AG08396 (cell line): ENCODE measurements around the gene CCNA1.

ENCODE experiments used
- DNase-seq: peaks from one replicate; pipeline ENCODE4 v3.0.0; 2012; ENCODE audit warnings: low spot score, mixed read lengths

The CCNA1 gene

DNA sequence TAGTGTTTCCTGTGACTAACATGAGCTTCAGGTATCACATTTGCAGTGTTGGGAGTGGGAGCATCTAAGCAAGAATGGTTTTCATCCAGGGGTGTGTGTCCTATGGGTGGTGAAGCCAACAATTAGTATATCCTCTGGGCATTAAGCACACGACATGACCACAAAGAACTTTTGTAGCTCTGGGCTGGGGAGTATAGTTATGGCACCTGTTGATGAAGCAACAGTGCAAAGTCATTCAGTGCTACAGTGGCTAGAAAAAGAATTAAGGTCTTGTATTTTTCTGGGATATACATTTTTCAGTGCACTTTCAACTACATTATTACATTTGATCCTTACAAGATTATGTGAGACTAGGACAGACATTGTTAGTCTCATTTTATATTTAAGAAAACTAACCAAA is 21.8 kb downstream of the CCNA1 start:
- no peak for DNase-seq

DNA sequence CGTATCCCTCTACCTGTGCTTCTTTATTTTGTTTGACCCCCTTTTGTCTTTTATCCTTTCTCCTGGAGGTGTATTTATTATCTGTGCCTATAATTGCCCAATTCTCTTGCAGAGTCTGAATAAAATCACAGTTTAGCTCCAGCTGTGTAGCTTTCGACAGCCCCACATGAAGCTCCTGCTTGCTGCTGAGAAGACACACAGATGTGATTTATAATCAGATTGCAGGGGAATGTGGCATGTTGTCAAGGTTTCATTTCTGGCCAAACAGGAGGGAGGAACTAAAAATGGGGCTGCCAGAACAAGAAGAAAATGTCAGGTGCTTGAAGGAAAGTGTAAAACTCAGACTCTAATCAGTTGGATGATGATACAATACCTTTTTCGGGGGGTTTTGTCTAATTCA is 22.7 kb downstream of the CCNA1 start:
- no peak for DNase-seq

DNA sequence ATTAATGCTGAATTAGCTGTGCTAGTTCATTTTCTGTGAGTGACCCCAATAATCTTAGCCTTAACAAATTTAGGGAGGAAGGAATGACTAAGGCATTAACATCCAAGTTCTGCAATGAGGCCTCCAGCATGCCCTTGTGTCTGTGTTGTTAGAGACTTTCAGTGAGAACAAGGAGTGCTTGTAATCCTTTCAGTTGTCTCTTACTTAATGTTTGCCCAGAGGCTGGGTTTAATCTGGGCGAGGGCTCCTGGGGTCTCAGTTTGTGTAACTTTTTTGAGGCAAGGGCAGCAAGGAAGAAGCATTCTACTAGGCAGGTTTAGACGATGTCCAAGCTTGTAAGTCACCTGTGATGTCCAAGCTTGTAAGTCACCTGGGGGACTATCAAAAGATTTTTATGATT is 24.3 kb downstream of the CCNA1 start:
- DNase-seq, result no peak

DNA sequence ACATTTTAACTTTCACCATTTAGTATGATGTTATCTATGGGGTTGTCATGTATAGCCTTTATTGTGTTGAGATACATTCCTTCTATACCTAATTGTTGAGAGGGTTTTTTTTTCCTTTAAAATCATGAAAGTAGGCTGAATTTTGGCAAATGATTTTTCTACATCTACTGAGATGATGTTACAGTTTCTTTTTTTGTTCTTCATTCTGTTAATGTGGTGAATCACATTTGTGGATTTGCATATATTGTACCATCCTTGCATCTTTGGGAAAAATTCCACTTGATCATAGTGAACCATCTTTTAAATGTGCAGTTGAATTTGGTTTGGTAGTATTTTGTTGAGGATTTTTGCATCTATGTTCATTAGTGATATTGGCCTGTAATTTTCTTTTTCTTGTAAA is 29.2 kb downstream of the CCNA1 start:
- DNase-seq, result no peak

DNA sequence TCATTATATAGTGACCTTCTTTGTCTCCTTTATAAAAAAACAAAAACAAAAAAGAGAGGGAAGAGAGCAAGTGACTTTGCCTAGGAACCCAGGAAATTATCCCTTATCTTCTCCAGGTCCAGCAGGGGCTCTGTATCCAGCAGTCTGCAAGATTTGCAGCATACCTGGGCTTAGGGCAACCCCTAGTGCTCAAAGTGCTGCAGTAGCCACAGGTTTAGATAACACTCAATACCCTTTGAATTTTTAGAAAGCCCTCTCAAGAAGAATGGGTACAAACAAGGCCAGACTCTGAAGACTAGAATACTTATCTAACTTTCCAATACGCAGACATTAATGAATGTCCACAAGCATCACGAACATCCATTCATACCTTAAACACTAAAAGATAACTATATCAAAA is 43.2 kb downstream of the CCNA1 start:
- no peak for DNase-seq

DNA sequence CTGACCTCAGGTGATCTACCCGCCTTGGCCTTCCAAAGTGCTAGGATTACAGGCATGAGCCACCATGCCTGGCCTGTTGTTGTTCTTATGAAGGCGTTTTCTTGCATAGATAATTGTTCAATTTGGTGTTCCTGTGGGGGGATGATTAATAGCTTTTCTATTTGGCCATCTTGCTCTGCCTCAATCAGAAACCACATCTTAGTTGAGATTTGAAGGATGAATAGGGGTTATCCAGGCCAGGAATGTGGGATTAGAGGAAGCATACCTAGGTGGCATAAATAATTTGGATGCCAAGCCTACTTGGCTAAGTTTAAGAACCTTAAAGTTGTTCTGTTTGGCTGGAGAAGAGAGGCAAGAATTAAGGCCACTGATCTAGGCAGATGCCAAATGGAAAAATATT is 44.4 kb downstream of the CCNA1 start:
- no peak for DNase-seq

DNA sequence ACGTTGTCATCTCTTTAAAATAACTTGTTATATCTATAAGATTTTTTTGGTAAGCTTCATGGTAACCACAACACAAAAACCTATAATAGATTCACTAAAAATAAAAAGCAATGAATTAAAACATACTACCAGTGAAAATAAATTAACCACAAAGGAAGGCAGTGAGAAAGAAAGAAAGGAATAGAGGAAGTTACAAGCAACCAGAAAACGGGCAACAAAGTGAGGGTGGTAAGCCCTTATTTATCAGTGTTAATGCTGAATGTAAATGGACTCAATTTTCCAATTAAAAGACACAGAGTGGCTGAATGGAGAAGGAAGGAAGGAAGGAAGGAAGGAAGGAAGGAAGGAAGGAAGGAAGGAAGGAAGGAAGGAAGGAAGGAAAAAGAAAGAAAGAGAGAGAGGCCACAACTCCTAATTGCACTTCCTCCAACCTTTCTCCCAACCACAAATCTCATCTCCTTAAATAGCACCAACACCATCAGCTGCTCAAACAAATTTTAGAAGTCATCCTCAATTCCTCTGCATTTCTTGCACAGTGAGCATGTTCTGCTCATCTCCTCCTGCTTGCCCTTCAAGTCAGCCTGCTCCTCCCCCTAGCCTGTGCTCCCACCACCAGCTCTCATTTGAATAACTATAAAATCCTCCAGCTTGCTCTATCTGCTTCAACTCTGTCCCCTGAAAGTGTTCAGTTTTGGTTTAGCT is 48.6 kb downstream of the CCNA1 start:
- no peak for DNase-seq

DNA sequence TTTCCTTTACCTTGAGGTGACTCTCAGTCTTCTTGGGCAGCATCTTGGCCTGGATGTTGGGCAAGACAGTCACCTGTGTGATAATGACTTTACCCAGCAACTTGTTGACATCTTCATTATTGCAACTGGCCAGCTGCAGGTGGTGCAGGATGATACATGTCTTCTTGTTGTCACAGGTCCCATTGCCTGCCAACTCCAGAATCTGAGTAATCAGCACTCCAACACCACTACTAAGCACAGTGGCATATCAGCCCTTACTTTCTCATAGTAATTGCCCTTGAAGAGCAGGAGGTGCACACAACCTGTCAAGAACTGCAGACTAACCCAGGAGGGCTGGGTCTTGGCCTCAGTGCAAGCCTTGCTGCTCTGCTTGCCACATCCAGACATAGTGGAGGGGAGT is 57.8 kb downstream of the CCNA1 start:
- DNase-seq, result no peak
